Natural killer cell (primary cell): ENCODE data around the gene SLC66A1. TPM values are rescaled to one million over a fixed set of nuclear protein-coding genes. Genes with fewer than 3 reads are reported as not detected.
A peak's percentile ranks its signal among the peaks of the same experiment; 100 is the strongest.

ENCODE experiments used
- ATAC-seq, 3 donors: fragments of 150-1000 bp in 2 of 3; fragments of 200-7000 bp in 1 of 3; cut with Tn5 transposase; 1 replicate in 1 of 3; 2 replicates in 2 of 3; pipeline ENCODE4 v1.10.0; 2021; ENCODE audit warnings: mild to moderate bottlenecking in 2 of 3, moderate library complexity in 2 of 3
- DNase-seq, 2 donors: peaks; one replicate each; pipeline versions ENCODE4 v3.0.0 to v3.0.0-alpha.2; 2013 to 2021; ENCODE audit warnings: mixed read lengths in 1 of 2
- H3K27ac ChIP-seq: one replicate; pipeline ENCODE4 v1.5.1; 2013; ENCODE audit warnings: mild to moderate bottlenecking, low read length
- H3K27me3 ChIP-seq: one replicate; pipeline ENCODE4 v1.6.1; 2013; ENCODE audit warnings: low read length; ENCODE audit not compliant: control insufficient read depth, insufficient read depth
- H3K36me3 ChIP-seq: one replicate; pipeline ENCODE4 v1.6.1; 2013; ENCODE audit warnings: low read length; ENCODE audit not compliant: control insufficient read depth, insufficient read depth
- H3K4me1 ChIP-seq: one replicate; pipeline ENCODE4 v1.6.1; 2013; ENCODE audit warnings: low read length; ENCODE audit not compliant: control insufficient read depth, insufficient read depth
- H3K4me3 ChIP-seq: one replicate; pipeline ENCODE4 v1.5.1; 2013; ENCODE audit warnings: low read length
- H3K9me3 ChIP-seq: one replicate; pipeline ENCODE4 v1.6.1; 2013; ENCODE audit warnings: low read length; ENCODE audit not compliant: control insufficient read depth, insufficient read depth
- H3K27ac Mint-ChIP-seq, 2 donors: one replicate each; pipeline ENCODE4 v1.8.0; 2022; ENCODE audit warnings: mild to moderate bottlenecking in 2 of 2, mixed read lengths in 2 of 2, moderate library complexity in 1 of 2
- H3K27me3 Mint-ChIP-seq, 2 donors: one replicate each; pipeline ENCODE4 v1.8.0; 2022; ENCODE audit warnings: low read depth in 2 of 2, mixed read lengths in 2 of 2
- H3K36me3 Mint-ChIP-seq: one replicate; pipeline ENCODE4 v1.8.0; 2022; ENCODE audit warnings: mixed read lengths
- H3K4me1 Mint-ChIP-seq, 2 donors: one replicate each; pipeline ENCODE4 v1.8.0; 2022; ENCODE audit warnings: mixed read lengths in 2 of 2
- H3K4me3 Mint-ChIP-seq: one replicate; pipeline ENCODE4 v1.8.0; 2022; ENCODE audit warnings: mild to moderate bottlenecking, moderate library complexity, mixed read lengths
- H3K9me3 Mint-ChIP-seq, 2 donors: one replicate each; pipeline ENCODE4 v1.8.0; 2022; ENCODE audit warnings: mixed read lengths in 2 of 2
- WGBS: methylation state at CpG from one replicate; pipeline ENCODE4 v1.1.7; 2013; ENCODE audit warnings: missing lambda C conversion rate; ENCODE audit not compliant: insufficient coverage; 5-methylcytosine and 5-hydroxymethylcytosine counted together
- intact Hi-C: fragments of 100-400 bp; cut with micrococcal nuclease; formaldehyde crosslinking; loops from one replicate; pipeline ENCODE4 v1.14.2; 2022
- total RNA-seq, 4 donors: library from RNA; stranded (reverse); fragments of 120-200 nt in 1 of 4; gene quantifications; one replicate each; pipeline versions ENCODE4 v1.2.3 to v1.2.4, GENCODE V29; 2013 to 2022
- TF ChIP-seq, protein P1 (sequence below): fragments of 200-600 bp; IDR thresholded peaks from one replicate; pipeline ENCODE4 v1.8.0; 2022; ENCODE audit warnings: antibody characterized with exemption

The SLC66A1 gene
- total RNA-seq, 3 donors from 2014 or later (not counting 1 experiment from before 2014, with no cell fraction given) = 5.8 to 8.5 (median 7.6) TPM

DNA sequence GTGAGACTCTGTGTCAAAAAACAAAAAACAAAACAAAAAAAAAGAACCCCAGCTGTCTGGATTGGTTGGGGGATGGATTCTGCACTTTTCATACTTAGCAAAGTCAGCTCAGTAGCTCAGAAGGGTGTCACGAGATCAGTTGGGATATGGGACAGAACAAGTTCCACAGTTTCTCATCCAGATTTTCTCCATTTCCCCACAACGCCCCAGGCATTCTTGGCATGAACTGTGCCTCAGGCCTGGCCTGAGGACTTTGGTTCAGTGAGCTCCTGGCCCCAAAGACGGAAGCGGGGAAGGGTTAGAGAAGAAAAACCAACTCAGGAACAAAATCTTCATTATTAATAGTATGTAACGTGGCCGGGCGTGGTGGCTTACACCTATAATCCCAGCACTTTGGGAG lies 2.1 kb upstream of the SLC66A1 start:
- Histone ChIP-seq H3K4me3 (no peak overlapping the region), H3K9me3 (no peaks in the 10 kb centered on the region), H3K27ac (no peak overlapping the region), H3K27me3 (no peaks in the 10 kb centered on the region), H3K36me3 (peaks cover 19% of the 10 kb centered on the region), H3K4me1 (peaks cover 38% of the 10 kb centered on the region)
- TF ChIP-seq, protein P1, sequence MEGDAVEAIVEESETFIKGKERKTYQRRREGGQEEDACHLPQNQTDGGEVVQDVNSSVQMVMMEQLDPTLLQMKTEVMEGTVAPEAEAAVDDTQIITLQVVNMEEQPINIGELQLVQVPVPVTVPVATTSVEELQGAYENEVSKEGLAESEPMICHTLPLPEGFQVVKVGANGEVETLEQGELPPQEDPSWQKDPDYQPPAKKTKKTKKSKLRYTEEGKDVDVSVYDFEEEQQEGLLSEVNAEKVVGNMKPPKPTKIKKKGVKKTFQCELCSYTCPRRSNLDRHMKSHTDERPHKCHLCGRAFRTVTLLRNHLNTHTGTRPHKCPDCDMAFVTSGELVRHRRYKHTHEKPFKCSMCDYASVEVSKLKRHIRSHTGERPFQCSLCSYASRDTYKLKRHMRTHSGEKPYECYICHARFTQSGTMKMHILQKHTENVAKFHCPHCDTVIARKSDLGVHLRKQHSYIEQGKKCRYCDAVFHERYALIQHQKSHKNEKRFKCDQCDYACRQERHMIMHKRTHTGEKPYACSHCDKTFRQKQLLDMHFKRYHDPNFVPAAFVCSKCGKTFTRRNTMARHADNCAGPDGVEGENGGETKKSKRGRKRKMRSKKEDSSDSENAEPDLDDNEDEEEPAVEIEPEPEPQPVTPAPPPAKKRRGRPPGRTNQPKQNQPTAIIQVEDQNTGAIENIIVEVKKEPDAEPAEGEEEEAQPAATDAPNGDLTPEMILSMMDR = no peak
- Mint-ChIP-seq H3K27ac (no peak overlapping the region), H3K9me3 (no peaks in the 10 kb centered on the region), H3K36me3 (peaks cover 13% of the 10 kb centered on the region), H3K4me1 (peaks cover 31 to 32% of the 10 kb centered on the region in 2 donors), H3K4me3 (peak overlapping the region; percentile 55), H3K27me3 (no peaks in the 10 kb centered on the region)
- DNase-seq = no peak
- intact Hi-C loops = loop anchor here (10.0 kb wide), 1 partner anchor 175 kb away; the partner anchor contains the start of gene CAPZB
- WGBS = 94% methylated on average over 4 of the region's 7 CpGs
- ATAC-seq = no peak

DNA sequence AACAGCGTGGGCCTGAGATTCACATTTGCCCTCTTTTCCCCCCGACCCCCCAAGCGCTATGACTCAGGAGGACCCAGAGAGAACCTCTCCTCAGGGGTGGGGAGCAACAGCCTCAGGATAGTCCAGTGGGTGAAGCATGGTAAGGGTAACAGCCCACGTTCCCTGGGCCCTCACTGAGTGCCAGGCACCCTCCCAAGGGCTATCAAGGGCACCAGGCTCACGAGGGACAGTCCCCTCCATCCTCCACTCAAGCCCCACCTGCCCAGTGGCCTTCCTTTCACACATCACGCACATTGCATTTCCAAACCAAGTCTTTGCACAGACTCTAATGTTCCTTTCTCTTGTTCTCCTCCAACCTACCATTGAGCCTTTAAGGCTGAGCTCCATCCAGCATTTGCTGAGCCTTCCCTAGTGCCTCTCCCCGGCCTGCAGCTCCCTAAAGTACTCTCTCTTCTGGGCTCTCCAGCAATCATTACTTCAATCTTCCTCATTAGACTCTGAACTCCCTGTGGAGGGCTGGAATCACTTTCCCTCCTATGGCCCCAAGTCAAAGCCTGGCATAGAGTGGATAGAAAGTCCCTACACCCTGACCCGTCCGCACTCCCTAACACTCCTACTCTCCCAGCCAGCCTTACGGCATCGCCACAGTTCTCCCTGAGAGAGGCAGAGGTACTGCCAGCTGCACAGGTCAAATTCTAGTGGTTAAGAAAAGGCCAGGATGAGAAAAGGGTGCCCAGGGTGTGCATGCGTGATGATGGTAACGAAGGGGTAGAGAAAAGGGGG lies 1.2 kb upstream of the SLC66A1 start:
- no peak for DNase-seq

DNA sequence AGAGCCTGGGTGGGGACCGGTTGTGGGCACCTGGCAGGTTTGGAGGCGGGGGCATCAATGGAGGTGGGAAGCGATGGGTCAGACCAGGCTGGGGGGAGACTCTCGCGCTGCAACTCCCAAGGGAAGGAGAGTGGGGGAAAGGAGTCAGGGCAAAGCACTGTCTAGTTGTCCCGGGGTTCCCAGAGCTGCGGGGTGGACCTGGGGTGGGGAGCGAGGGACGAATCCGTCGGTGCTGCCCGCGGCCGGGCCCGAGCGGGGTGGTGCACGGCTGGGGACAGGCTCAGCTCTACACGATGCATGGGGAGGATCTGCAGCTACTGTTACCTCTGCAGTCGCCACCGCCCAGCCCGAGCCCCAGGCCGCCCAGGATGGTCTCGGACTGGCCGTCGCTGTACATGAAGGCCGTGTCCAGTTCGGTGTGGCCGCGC lies 609 bp upstream of the SLC66A1 start:
- Histone ChIP-seq H3K36me3 (peaks cover 12% of the 10 kb centered on the region), H3K27ac (peak overlapping the region; percentile 1), H3K27me3 (no peaks in the 10 kb centered on the region), H3K9me3 (no peaks in the 10 kb centered on the region), H3K4me3 (peak overlapping the region; percentile 75), H3K4me1 (peaks cover 50% of the 10 kb centered on the region)
- no peaks in the 10 kb centered on the region for H3K27me3 Mint-ChIP-seq
- WGBS = 0% methylated on average over 29 of the region's 29 CpGs
- TF ChIP-seq, protein P1 = no peak
- H3K4me1 Mint-ChIP-seq = peaks cover 31 to 43% of the 10 kb centered on the region in 2 donors
- DNase-seq (peak; percentile 29 to 38), ATAC-seq (peak; percentile 5 to 15 (median 10))
- peak overlapping the region; percentile 87 for H3K4me3 Mint-ChIP-seq
- H3K9me3 Mint-ChIP-seq = no peaks in the 10 kb centered on the region
- H3K36me3 Mint-ChIP-seq = peaks cover 7% of the 10 kb centered on the region
- intact Hi-C loops = loop anchor here (10.0 kb wide), 1 partner anchor 173 kb away; the partner anchor contains the start of gene CAPZB
- peak overlapping the region; percentile 0 to 78 for H3K27ac Mint-ChIP-seq

More for the DNA sequence above, 1.2 kb upstream of the SLC66A1 start:
- no peak overlapping the region for H3K27ac ChIP-seq
- Mint-ChIP-seq H3K36me3 (peaks cover 7% of the 10 kb centered on the region), H3K4me1 (peaks cover 31 to 39% of the 10 kb centered on the region in 2 donors), H3K27me3 (no peaks in the 10 kb centered on the region), H3K27ac (peak overlapping the region; percentile 0 to 78), H3K9me3 (no peaks in the 10 kb centered on the region), H3K4me3 (peak overlapping the region; percentile 87)
- H3K36me3 ChIP-seq = peaks cover 12% of the 10 kb centered on the region
- no peaks in the 10 kb centered on the region for H3K27me3 ChIP-seq
- intact Hi-C loops = loop anchor here (10.0 kb wide), 1 partner anchor 174 kb away; the partner anchor contains the start of gene CAPZB
- TF ChIP-seq, protein P1 = no peak
- 54% methylated on average over 12 of the region's 13 CpGs for WGBS
- no peak for ATAC-seq
- no peaks in the 10 kb centered on the region for H3K9me3 ChIP-seq
- peak overlapping the region; percentile 75 for H3K4me3 ChIP-seq
- peaks cover 46% of the 10 kb centered on the region for H3K4me1 ChIP-seq
